LNCAP (cell line): ENCODE results near the gene CD300LB.

Source experiments
- TF ChIP-seq, protein P1 (sequence below): fragments of 450-650 bp; IDR thresholded peaks from 2 replicates; pipeline ENCODE4 v1.5.1; 2017; ENCODE audit warnings: mild to moderate bottlenecking

The CD300LB gene

DNA sequence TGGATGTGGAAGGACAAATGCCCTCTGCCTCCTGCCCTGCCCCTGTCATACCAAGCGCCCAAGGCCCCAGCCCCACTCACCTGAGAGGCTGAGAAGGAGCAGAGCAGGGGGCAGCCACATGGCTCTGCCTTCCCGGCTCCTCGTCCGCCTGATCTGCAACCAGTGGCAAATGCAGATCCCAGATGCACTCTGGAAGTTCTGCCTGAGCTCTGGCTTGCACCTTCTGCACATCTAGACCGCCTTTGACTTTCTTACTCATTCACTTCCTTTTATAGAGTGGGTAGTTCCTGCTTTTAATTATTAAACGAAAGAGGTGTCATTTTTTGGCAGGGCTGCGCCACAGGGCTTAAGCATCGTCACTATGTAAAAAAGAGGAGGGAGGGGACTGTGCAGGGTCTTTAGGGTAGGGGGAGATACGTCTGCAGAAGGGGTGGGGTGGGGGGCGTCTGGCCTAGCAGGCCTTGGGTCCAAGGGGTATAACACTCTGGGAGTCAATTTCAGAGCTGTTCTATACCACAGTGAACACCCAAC lies at the start of gene CD300LB:
Gene CD300LB (minus strand): TSS at position 245 of the 531 bp plus-strand sequence. CDS start 125 bp downstream, at position 120.
- TF ChIP-seq, protein P1, sequence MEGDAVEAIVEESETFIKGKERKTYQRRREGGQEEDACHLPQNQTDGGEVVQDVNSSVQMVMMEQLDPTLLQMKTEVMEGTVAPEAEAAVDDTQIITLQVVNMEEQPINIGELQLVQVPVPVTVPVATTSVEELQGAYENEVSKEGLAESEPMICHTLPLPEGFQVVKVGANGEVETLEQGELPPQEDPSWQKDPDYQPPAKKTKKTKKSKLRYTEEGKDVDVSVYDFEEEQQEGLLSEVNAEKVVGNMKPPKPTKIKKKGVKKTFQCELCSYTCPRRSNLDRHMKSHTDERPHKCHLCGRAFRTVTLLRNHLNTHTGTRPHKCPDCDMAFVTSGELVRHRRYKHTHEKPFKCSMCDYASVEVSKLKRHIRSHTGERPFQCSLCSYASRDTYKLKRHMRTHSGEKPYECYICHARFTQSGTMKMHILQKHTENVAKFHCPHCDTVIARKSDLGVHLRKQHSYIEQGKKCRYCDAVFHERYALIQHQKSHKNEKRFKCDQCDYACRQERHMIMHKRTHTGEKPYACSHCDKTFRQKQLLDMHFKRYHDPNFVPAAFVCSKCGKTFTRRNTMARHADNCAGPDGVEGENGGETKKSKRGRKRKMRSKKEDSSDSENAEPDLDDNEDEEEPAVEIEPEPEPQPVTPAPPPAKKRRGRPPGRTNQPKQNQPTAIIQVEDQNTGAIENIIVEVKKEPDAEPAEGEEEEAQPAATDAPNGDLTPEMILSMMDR, result no peak

DNA sequence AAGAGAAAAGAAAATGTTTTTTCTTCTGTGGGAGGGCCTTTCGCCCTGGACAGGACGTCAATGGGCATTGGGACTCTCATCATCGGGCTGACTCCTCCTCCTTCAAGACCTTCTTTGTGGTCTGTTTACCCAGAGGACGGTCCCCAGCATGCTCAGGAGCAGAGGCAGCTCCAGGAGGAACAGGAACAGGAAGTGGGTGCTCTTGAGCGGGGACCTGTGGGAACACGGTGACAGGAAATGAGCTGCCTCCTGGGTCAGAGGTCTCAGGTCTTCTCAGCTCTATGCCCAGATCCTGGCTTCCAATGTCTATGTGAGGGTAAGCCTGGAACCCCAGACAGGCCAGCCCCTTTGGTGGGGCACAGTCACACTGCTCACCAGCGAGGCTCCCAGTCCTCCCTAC lies 48.6 kb upstream of the CD300LB start:
- TF ChIP-seq, protein P1, result no peak

DNA sequence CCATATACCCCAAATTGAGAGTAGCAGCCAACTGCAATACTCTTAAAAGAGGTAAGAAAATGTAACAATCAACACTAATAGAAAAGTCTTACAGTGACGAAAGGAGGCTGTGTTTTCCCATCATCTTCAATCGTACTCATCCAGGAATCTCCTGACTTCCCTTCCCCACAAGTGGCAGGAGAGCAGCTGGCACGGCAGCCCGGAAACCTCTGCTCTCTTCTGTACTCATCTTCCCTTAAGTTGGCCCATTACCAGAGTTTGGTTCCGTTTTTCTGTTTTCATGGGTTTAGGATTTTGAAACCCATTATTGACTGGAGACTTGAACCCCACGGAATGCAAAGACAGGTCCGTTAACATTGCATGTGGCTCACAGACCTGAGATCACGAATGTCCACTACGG lies 47.7 kb upstream of the CD300LB start:
- TF ChIP-seq, protein P1, result no peak

DNA sequence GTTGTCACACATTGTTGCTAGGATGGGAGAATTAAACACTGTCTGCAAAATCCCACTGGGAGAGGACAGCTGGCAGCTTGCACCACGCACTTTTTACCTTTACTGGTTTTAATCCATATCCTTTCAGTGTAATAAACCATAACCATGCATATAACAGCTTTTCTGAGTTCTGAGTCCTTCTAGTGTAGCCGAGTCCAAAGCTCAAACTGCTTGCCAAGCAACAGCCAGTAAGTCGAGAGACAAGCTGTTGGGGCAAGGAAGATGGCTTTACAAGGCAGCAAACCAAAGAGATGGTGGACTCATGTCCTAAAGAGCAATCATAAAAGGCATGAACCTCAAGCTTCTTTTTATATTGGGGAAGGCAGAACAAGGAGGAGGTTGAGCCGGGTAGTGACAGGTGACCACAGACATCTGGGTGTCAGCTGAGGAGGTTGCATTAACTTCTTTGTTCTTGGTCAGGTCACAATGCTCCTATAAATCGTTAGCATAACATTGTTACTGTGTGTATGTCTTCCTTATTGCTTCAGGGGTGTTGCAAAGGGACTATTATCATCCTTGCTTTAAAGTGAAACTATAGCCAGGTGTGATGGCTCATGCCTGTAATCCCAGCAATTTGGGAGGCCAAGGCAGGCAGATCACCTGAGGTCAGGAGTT lies 43.3 kb upstream of the CD300LB start:
- TF ChIP-seq, protein P1, result no peak

DNA sequence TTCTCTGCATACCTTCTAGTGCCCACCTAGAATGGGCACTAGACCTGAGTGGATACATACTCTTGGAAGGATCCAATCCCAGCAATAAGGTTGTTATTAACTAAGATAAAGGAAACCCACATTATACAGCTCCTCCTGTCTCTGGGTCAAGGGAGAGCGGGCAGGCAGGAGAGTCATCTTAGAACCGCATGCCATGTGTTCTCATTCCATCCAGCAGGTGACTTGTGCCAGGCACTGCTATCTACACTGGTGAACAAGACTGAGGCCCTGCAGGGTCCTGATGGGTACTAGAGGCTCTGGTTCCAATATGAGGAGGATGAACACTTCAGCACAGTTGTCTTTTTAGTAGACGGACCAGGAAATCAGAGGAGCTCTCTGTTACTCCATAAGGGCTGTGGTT lies 41.9 kb upstream of the CD300LB start:
- TF ChIP-seq, protein P1, result no peak

DNA sequence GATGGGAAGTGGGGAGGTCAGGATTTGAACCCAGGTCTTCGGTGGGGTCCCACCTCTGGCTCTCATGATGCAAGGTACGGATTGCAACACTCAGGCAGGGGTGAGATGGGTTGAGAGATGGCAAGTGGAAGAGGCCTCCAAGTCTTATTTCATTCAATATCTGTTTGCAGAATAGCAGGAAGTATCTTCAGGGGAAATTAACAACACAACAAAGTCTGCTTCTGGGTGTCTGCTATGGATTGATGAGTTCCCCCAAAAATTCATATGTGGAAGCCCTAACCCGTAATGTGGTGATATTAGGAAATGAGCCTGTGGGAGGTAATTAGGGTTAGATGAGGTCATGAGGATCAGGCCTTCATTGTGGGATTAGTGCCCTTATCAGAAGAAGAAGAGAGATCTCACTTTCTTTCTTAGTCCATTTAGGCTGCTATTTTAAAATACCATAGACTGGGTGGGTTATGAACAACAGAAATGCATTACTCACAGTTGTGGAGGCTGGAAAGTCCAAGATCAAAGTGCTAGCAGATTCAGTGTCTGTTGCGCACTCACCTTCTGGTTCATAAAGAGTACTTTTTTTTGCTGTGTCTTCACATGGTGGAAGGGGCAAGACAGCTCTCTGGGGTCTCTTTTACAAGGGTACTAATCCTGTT lies 40.5 kb upstream of the CD300LB start:
- TF ChIP-seq, protein P1, result no peak

DNA sequence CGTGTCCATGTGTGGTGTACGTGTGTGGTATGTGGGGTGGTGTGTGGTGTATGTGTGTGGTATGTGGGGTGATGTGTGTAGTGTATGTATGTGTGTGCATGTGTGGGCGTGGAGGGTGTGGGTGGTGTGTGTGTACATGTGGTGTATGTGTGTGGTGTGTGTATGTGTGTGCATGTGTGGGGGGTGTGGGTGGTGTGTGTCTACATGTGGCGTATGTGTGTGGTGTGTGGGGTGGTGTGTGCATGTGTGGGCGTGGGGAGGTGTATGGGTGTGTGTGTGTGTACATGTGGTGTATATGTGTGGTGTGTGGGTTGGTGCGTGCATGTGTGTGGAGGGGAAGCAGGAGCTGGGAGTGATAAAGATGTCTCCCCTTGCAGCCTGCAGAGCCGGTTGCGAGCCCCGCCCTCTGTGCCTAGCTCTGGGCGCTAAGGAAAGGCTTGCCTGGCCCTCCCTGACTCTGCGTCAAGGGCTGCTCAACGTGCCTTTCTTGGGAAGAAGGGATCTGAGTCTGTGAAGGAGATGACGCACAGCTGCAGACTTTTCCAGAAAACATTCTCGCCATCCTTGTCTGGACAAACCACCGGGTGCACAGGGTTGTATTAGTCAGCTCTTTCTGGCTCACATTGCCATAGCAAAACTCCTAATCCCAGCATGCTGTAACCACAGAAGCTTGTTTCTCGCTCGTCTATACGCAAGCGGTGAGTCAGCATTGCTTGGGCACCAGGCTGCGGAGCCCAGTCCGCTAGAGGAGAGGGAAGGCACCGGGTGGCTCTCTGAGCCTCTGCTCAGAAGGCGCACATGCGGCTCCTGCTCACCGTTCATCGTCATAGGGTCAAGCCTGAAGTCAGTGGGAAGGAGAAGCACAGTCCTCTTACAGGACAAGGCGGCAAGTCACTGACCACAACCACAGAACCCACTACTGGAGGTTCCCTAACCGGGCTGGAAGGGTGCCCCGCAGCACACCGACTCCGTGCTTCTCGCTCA lies 38.0 kb upstream of the CD300LB start:
- TF ChIP-seq, protein P1, result no peak
